Lower leg skin (tissue), 4 donors: Measurements from ENCODE around the gene CFAP58. TPM values are rescaled to one million over a fixed set of nuclear protein-coding genes. Genes with fewer than 3 reads are reported as not detected.

Experiments used
- DNase-seq, 2 donors: peaks; one replicate each; pipeline ENCODE4 v3.0.0-alpha.2; 2019; ENCODE audit warnings: low spot score in 2 of 2
- H3K4me3 ChIP-seq: fragments of 200-600 bp; sonication (generic); 2 replicates; pipeline ENCODE4 v1.5.1; 2017; ENCODE audit warnings: mild to moderate bottlenecking, low read depth; ENCODE audit not compliant: poor library complexity, severe bottlenecking
- CTCF ChIP-seq, 3 donors: fragments of 450-650 bp; IDR thresholded peaks; one replicate each; pipeline ENCODE4 v1.5.1; 2016; ENCODE audit warnings: antibody characterized with exemption in 3 of 3, mild to moderate bottlenecking in 3 of 3, moderate library complexity in 2 of 3
- POLR2A ChIP-seq, 2 donors: fragments of 450-650 bp; IDR thresholded peaks; one replicate each; pipeline ENCODE4 v1.6.1; 2016 to 2017; ENCODE audit warnings: antibody characterized with exemption in 2 of 2, mild to moderate bottlenecking in 1 of 2, moderate library complexity in 1 of 2
- WGBS, 2 donors: methylation state at CpG; one replicate each; pipeline ENCODE4 v1.1.5; 2018; 5-methylcytosine and 5-hydroxymethylcytosine counted together
- intact Hi-C: fragments of 100-400 bp; cut with DNase I; formaldehyde crosslinking; loops from one replicate; pipeline ENCODE4 v1.15.0; 2023; ENCODE audit warnings: low total_unique reads
- total RNA-seq, 4 donors: library from RNA; depleted of rRNA; stranded (reverse); fragments of >200 nt; gene quantifications; one replicate each; pipeline ENCODE4 v1.1.0, GENCODE V29; 2016

Gene CFAP58
- total RNA-seq, 4 donors from 2014 or later: 0.42 to 0.55 (median 0.44) TPM; not detected in 1

DNA sequence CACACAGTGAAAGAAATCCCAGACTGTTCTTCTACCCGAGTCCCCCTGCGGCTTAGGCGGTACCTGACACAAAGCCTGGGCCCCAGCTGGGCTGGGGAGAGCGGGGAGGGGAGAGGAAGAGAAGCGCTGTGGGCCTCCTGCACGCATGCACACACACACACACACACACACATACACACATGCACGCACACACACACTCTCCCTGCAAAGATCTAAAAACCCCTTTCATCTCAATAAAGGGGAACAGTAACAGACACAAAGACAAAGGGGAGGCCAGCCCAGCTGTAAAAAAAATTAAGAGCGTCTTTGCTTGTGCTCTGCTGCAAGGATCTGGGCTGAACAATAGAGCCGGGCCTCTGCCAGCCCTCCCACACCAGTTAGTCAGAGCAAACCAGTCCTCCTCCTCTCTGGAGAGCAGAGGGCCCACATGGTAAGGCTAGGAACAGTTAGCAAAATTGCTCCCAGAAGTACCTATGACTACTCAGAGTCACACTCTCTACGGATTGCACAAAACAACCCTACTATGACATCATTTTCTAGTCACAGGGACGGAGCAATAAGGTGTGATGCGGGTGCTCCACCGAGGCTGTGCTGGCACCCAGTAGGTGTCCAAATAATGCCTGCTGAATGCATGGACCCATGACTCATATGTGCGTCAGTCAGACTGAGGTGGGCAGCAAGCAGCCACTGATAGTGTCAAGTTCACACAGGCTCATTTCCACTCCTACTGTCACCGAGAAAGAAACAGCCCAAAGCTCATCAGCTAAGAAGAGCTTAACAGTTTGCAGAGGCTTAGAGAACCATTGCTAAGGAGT is 24.5 kb upstream of the CFAP58 start:
- DNase-seq: peak; percentile 84 to 91
- no peak for TF ChIP-seq CTCF (IDR thresholded peaks at IDR 0.05)
- no peak for TF ChIP-seq POLR2A (IDR thresholded peaks at IDR 0.05)
- intact Hi-C loops: no loop called here
- WGBS, 2 donors: 17% methylated on average over 15 of the region's 15 CpGs
- H3K4me3 ChIP-seq: no peak overlapping the region

DNA sequence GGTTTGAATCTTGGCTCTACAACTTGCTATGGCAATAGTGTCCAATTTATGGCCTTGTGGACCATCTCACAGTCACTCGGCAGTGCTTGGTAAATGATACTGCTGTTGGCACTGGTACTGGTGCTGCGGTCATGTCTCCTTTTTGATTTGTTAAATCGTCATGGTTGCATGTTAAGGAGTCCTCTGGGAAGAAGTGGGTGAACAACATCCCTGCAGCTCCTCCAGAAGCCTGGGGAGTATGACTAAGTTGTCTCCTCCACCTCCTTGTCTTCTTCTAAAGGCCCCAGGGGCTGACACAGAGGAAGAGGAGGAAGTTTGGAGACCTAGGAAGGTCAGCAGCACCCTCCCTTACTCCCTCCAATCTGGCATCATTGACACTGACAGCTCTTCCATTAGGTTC is 23.9 kb upstream of the CFAP58 start:
- 17 to 31% methylated on average over 3 of the region's 3 CpGs for WGBS, 2 donors
- no peak for DNase-seq
- TF ChIP-seq CTCF (IDR thresholded peaks at IDR 0.05): no peak
- no peak for TF ChIP-seq POLR2A (IDR thresholded peaks at IDR 0.05)
- H3K4me3 ChIP-seq: no peak overlapping the region
- intact Hi-C loops: no loop called here

GRCh38 chr10:104330168-104331110 is 23.2 kb upstream of the CFAP58 start:
- 19 to 32% methylated on average over 8 of the region's 8 CpGs for WGBS, 2 donors
- intact Hi-C loops: no loop called here
- TF ChIP-seq POLR2A (IDR thresholded peaks at IDR 0.05): no peak
- H3K4me3 ChIP-seq: no peak overlapping the region
- peak; percentile 79 to 91 for DNase-seq

DNA sequence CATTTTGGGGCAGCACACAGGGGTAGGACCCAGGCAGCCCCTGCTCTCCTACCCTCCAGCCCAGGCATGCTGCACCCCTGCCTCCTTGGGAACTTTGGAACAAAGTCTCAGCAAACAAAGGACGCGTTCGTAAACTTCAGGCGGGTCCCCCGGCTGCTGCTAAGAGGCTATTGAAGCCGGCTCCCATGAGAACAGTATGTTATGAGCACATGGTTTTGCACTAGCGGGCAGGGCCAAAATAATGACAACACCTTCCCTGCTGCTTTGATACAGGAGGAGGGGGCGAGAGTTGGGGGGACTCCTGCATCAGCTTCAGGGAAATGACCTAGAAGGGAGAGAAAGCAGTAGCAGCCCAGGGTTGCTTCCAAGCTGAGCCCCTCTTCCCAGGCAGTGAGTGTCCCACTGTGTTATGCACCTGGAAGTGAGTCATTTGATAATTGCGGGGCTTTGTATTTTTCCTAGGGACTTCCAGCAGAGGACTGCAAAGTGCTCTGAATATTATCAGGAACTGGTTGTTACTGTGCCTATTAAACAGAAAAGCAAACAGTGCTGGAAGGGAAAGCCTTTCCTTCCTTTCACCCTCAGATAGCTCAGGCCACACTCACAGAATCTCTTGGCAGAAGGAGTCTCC is 22.3 kb upstream of the CFAP58 start:
- DNase-seq: peak in 1 of 2 donors; percentile 83
- no peak overlapping the region for H3K4me3 ChIP-seq
- TF ChIP-seq CTCF (IDR thresholded peaks at IDR 0.05) (no peak), POLR2A (IDR thresholded peaks at IDR 0.05) (no peak)
- intact Hi-C loops: no loop called here
- 49 to 62% methylated on average over 9 of the region's 9 CpGs for WGBS, 2 donors

- 82 to 84% methylated on average over 11 of the region's 11 CpGs for WGBS, 2 donors
- intact Hi-C loops: no loop called here
- no peak overlapping the region for H3K4me3 ChIP-seq
- TF ChIP-seq CTCF (IDR thresholded peaks at IDR 0.05) (no peak), POLR2A (IDR thresholded peaks at IDR 0.05) (no peak)
- DNase-seq: peak in 1 of 2 donors; percentile 81
Measured at GRCh38 chr10:104332243-104333031, 21.2 kb upstream of the CFAP58 start.
